ENCODE measurements around the gene CLDN22. TPM values are rescaled to one million over a fixed set of nuclear protein-coding genes. Genes with fewer than 3 reads are reported as not detected.

The CLDN22 gene
- total RNA-seq, 5 donors from 2014 or later (not counting 1 experiment from before 2014, with no cell fraction given): not detected

GRCh38 chr4:183337833-183338232 lies 17.8 kb upstream of the CLDN22 start:
- peaks cover 7 to 12% of the 10 kb centered on the region in 2 donors for H3K27me3 Mint-ChIP-seq
- H3K9me3 Mint-ChIP-seq: no peaks in the 10 kb centered on the region
- ChIA-PET CTCF (interaction anchor here in 1 of 2 donors (0.7 kb wide), 1 partner anchor 1703 kb away, joined by 5 read pairs; no protein-coding TSS in a partner anchor), POLR2A (interaction anchor here in 1 of 2 donors (0.6 kb wide), 1 partner anchor 84 kb away, joined by 3 read pairs; no protein-coding TSS in a partner anchor)
- Histone ChIP-seq H3K4me1 (ENCODE audit: control insufficient read depth in 1 of 2, extremely low read depth in 1 of 2, insufficient read depth in 2 of 2, low read length in 2 of 2) (no peaks in the 10 kb centered on the region), H3K9me3 (no peaks in the 10 kb centered on the region), H3K4me3 (ENCODE audit: control insufficient read depth in 1 of 2, extremely low read depth in 1 of 2, low read length in 1 of 2) (no peak overlapping the region), H3K36me3 (ENCODE audit: control insufficient read depth in 2 of 2, extremely low read depth in 1 of 2, insufficient read depth in 1 of 2, low read length in 1 of 2) (no peaks in the 10 kb centered on the region), H3K27ac (ENCODE audit: low read length) (no peak overlapping the region), H3K27me3 (replicated peaks in 1 of 2; ENCODE audit: control insufficient read depth in 2 of 2, extremely low read depth in 1 of 2, insufficient read depth in 2 of 2, low read length in 1 of 2) (peaks cover 0 to 12% of the 10 kb centered on the region in 2 experiments)
- ATAC-seq (replicated peaks in 1 of 4) (no peak), DNase-seq (no peak)
- H3K27ac Mint-ChIP-seq: no peak overlapping the region
- no peaks in the 10 kb centered on the region for H3K36me3 Mint-ChIP-seq
- H3K4me1 Mint-ChIP-seq: peaks cover 0 to 4% (median 4%) of the 10 kb centered on the region in 3 donors
- no peak overlapping the region for H3K4me3 Mint-ChIP-seq
- WGBS (ENCODE audit: insufficient coverage): 84% methylated on average over 6 of the region's 7 CpGs

- Histone ChIP-seq H3K27ac (ENCODE audit: low read length) (no peak overlapping the region), H3K9me3 (no peaks in the 10 kb centered on the region), H3K27me3 (replicated peaks in 1 of 2; ENCODE audit: control insufficient read depth in 2 of 2, extremely low read depth in 1 of 2, insufficient read depth in 2 of 2, low read length in 1 of 2) (peaks cover 0 to 11% of the 10 kb centered on the region in 2 experiments), H3K36me3 (ENCODE audit: control insufficient read depth in 2 of 2, extremely low read depth in 1 of 2, insufficient read depth in 1 of 2, low read length in 1 of 2) (no peaks in the 10 kb centered on the region), H3K4me3 (ENCODE audit: control insufficient read depth in 1 of 2, extremely low read depth in 1 of 2, low read length in 1 of 2) (no peak overlapping the region), H3K4me1 (ENCODE audit: control insufficient read depth in 1 of 2, extremely low read depth in 1 of 2, insufficient read depth in 2 of 2, low read length in 2 of 2) (no peaks in the 10 kb centered on the region)
- 74% methylated on average over 3 of the region's 9 CpGs for WGBS (ENCODE audit: insufficient coverage)
- H3K36me3 Mint-ChIP-seq: no peaks in the 10 kb centered on the region
- peaks cover 12 to 17% of the 10 kb centered on the region in 2 donors for H3K27me3 Mint-ChIP-seq
- ATAC-seq (replicated peaks in 1 of 4) (no peak), DNase-seq (no peak)
- peaks cover 0 to 4% (median 4%) of the 10 kb centered on the region in 3 donors for H3K4me1 Mint-ChIP-seq
- H3K9me3 Mint-ChIP-seq: no peaks in the 10 kb centered on the region
- ChIA-PET POLR2A (no interaction called here), CTCF (no interaction called here)
- H3K27ac Mint-ChIP-seq: no peak overlapping the region
- H3K4me3 Mint-ChIP-seq: no peak overlapping the region
Measured at GRCh38 chr4:183337349-183337748, 17.3 kb upstream of the CLDN22 start.

GRCh38 chr4:183335369-183335940 lies 15.4 kb upstream of the CLDN22 start:
- H3K27ac Mint-ChIP-seq: no peak overlapping the region
- H3K36me3 Mint-ChIP-seq: no peaks in the 10 kb centered on the region
- peaks cover 0 to 4% (median 4%) of the 10 kb centered on the region in 3 donors for H3K4me1 Mint-ChIP-seq
- Histone ChIP-seq H3K27me3 (replicated peaks in 1 of 2; ENCODE audit: control insufficient read depth in 2 of 2, extremely low read depth in 1 of 2, insufficient read depth in 2 of 2, low read length in 1 of 2) (peaks cover 0 to 15% of the 10 kb centered on the region in 2 experiments), H3K27ac (ENCODE audit: low read length) (no peak overlapping the region), H3K9me3 (no peaks in the 10 kb centered on the region), H3K36me3 (ENCODE audit: control insufficient read depth in 2 of 2, extremely low read depth in 1 of 2, insufficient read depth in 1 of 2, low read length in 1 of 2) (no peaks in the 10 kb centered on the region), H3K4me1 (ENCODE audit: control insufficient read depth in 1 of 2, extremely low read depth in 1 of 2, insufficient read depth in 2 of 2, low read length in 2 of 2) (no peaks in the 10 kb centered on the region), H3K4me3 (ENCODE audit: control insufficient read depth in 1 of 2, extremely low read depth in 1 of 2, low read length in 1 of 2) (no peak overlapping the region)
- POLR2A ChIA-PET: no interaction called here
- DNase-seq (no peak), ATAC-seq (replicated peaks in 1 of 4) (no peak)
- 83% methylated on average over 2 of the region's 3 CpGs for WGBS (ENCODE audit: insufficient coverage)
- peaks cover 13 to 24% of the 10 kb centered on the region in 2 donors for H3K27me3 Mint-ChIP-seq
- no peak overlapping the region for H3K4me3 Mint-ChIP-seq
- CTCF ChIA-PET: no interaction called here
- no peaks in the 10 kb centered on the region for H3K9me3 Mint-ChIP-seq

- no peak overlapping the region for H3K4me3 ChIP-seq (ENCODE audit: control insufficient read depth in 1 of 2, extremely low read depth in 1 of 2, low read length in 1 of 2)
- no peaks in the 10 kb centered on the region for H3K4me1 ChIP-seq (ENCODE audit: control insufficient read depth in 1 of 2, extremely low read depth in 1 of 2, insufficient read depth in 2 of 2, low read length in 2 of 2)
- H3K4me1 Mint-ChIP-seq: peaks cover 0 to 4% (median 4%) of the 10 kb centered on the region in 3 donors
- no peak overlapping the region for H3K27ac ChIP-seq (ENCODE audit: low read length)
- no peaks in the 10 kb centered on the region for H3K36me3 ChIP-seq (ENCODE audit: control insufficient read depth in 2 of 2, extremely low read depth in 1 of 2, insufficient read depth in 1 of 2, low read length in 1 of 2)
- no peak overlapping the region for H3K4me3 Mint-ChIP-seq
- H3K9me3 ChIP-seq: no peaks in the 10 kb centered on the region
- ChIA-PET CTCF (no interaction called here), POLR2A (no interaction called here)
- peaks cover 13 to 21% of the 10 kb centered on the region in 2 donors for H3K27me3 Mint-ChIP-seq
- H3K36me3 Mint-ChIP-seq: no peaks in the 10 kb centered on the region
- DNase-seq (no peak), ATAC-seq (replicated peaks in 1 of 4) (no peak)
- no CpG with 5 or more reads among the region's 6 CpGs for WGBS (ENCODE audit: insufficient coverage)
- no peak overlapping the region for H3K27ac Mint-ChIP-seq
- peaks cover 0 to 3% (median 0%) of the 10 kb centered on the region in 3 donors for H3K9me3 Mint-ChIP-seq
- peaks cover 0 to 18% of the 10 kb centered on the region in 2 experiments for H3K27me3 ChIP-seq (replicated peaks in 1 of 2; ENCODE audit: control insufficient read depth in 2 of 2, extremely low read depth in 1 of 2, insufficient read depth in 2 of 2, low read length in 1 of 2)
Measured at GRCh38 chr4:183333983-183334382, 13.9 kb upstream of the CLDN22 start.

GRCh38 chr4:183333202-183333601 lies 13.1 kb upstream of the CLDN22 start:
- no peak overlapping the region for H3K4me3 ChIP-seq (ENCODE audit: control insufficient read depth in 1 of 2, extremely low read depth in 1 of 2, low read length in 1 of 2)
- POLR2A ChIA-PET: no interaction called here
- no peaks in the 10 kb centered on the region for H3K4me1 ChIP-seq (ENCODE audit: control insufficient read depth in 1 of 2, extremely low read depth in 1 of 2, insufficient read depth in 2 of 2, low read length in 2 of 2)
- Mint-ChIP-seq H3K27me3 (peaks cover 13 to 24% of the 10 kb centered on the region in 2 donors), H3K9me3 (peaks cover 0 to 3% (median 0%) of the 10 kb centered on the region in 3 donors), H3K4me3 (no peak overlapping the region), H3K4me1 (peaks cover 0 to 4% (median 4%) of the 10 kb centered on the region in 3 donors), H3K27ac (no peak overlapping the region), H3K36me3 (no peaks in the 10 kb centered on the region)
- 90% methylated on average over 9 of the region's 9 CpGs for WGBS (ENCODE audit: insufficient coverage)
- no peak overlapping the region for H3K27ac ChIP-seq (ENCODE audit: low read length)
- H3K27me3 ChIP-seq (replicated peaks in 1 of 2; ENCODE audit: control insufficient read depth in 2 of 2, extremely low read depth in 1 of 2, insufficient read depth in 2 of 2, low read length in 1 of 2): peaks cover 0 to 18% of the 10 kb centered on the region in 2 experiments
- no peaks in the 10 kb centered on the region for H3K36me3 ChIP-seq (ENCODE audit: control insufficient read depth in 2 of 2, extremely low read depth in 1 of 2, insufficient read depth in 1 of 2, low read length in 1 of 2)
- DNase-seq: no peak
- H3K9me3 ChIP-seq: no peaks in the 10 kb centered on the region
- ATAC-seq (replicated peaks in 1 of 4): no peak
- CTCF ChIA-PET: no interaction called here

GRCh38 chr4:183332447-183332846 lies 12.4 kb upstream of the CLDN22 start:
- H3K4me3 ChIP-seq (ENCODE audit: control insufficient read depth in 1 of 2, extremely low read depth in 1 of 2, low read length in 1 of 2): no peak overlapping the region
- POLR2A ChIA-PET: no interaction called here
- H3K27me3 Mint-ChIP-seq: peaks cover 13 to 24% of the 10 kb centered on the region in 2 donors

More at GRCh38 chr4:183332447-183332846, 12.4 kb upstream of the CLDN22 start:
- H3K9me3 Mint-ChIP-seq: peaks cover 0 to 3% (median 0%) of the 10 kb centered on the region in 3 donors
- no peak overlapping the region for H3K27ac Mint-ChIP-seq
- Histone ChIP-seq H3K4me1 (ENCODE audit: control insufficient read depth in 1 of 2, extremely low read depth in 1 of 2, insufficient read depth in 2 of 2, low read length in 2 of 2) (no peaks in the 10 kb centered on the region), H3K9me3 (no peaks in the 10 kb centered on the region), H3K27me3 (replicated peaks in 1 of 2; ENCODE audit: control insufficient read depth in 2 of 2, extremely low read depth in 1 of 2, insufficient read depth in 2 of 2, low read length in 1 of 2) (peaks cover 0 to 20% of the 10 kb centered on the region in 2 experiments), H3K36me3 (ENCODE audit: control insufficient read depth in 2 of 2, extremely low read depth in 1 of 2, insufficient read depth in 1 of 2, low read length in 1 of 2) (no peaks in the 10 kb centered on the region), H3K27ac (ENCODE audit: low read length) (no peak overlapping the region)
- 84% methylated on average over 6 of the region's 11 CpGs for WGBS (ENCODE audit: insufficient coverage)
- no peak overlapping the region for H3K4me3 Mint-ChIP-seq
- CTCF ChIA-PET: no interaction called here
- ATAC-seq (replicated peaks in 1 of 4) (no peak), DNase-seq (no peak)
- H3K4me1 Mint-ChIP-seq: peaks cover 0 to 4% (median 4%) of the 10 kb centered on the region in 3 donors
- no peaks in the 10 kb centered on the region for H3K36me3 Mint-ChIP-seq
